ENCODE results near the gene RAX. TPM values are rescaled to one million over a fixed set of nuclear protein-coding genes. Genes with fewer than 3 reads are reported as not detected.
A peak's percentile ranks its signal among the peaks of the same experiment; 100 is the strongest.

Gene RAX
- total and polyA plus RNA-seq, 2 experiments from 2014 or later, result not detected

- WGBS, 2 experiments (ENCODE audit: low coverage in 1 of 2, low lambda C conversion rate in 2 of 2, missing lambda C conversion rate in 2 of 2), result 0 to 2% methylated on average over 6 of the region's 6 CpGs
- Histone ChIP-seq H2AFZ (no peak overlapping the region), H3K9me3 (ENCODE audit: low read depth) (no peaks in the 10 kb centered on the region), H3K27ac (no peak overlapping the region), H3K79me2 (ENCODE audit: insufficient read depth) (no peaks in the 10 kb centered on the region), H3K4me1 (ENCODE audit: insufficient read depth) (no peaks in the 10 kb centered on the region), H3K27me3 (replicated peaks; ENCODE audit: insufficient read depth) (peaks cover 27% of the 10 kb centered on the region), H3K9ac (no peak overlapping the region), H3K4me2 (ENCODE audit: unreplicated experiment) (no peak overlapping the region), H3K4me3 (no peak overlapping the region), H3K9me2 (ENCODE audit: insufficient read depth) (no peaks in the 10 kb centered on the region), H3K36me3 (ENCODE audit: low read depth) (no peaks in the 10 kb centered on the region), H4K20me1 (ENCODE audit: insufficient read depth) (no peaks in the 10 kb centered on the region), H3F3A (ENCODE audit: insufficient read depth) (no peaks in the 10 kb centered on the region)
- DNase-seq, result no peak
- in situ Hi-C loops (cut with MboI), result no loop called here
- TF ChIP-seq EZH2 (IDR thresholded peaks at IDR 0.05; ENCODE audit: insufficient read depth, poor library complexity, severe bottlenecking) (no peak), EZH2phosphoT487 (IDR thresholded peaks at IDR 0.05; ENCODE audit: insufficient read depth, low read depth) (no peak)
Measured at GRCh38 chr18:59286341-59286740, 13.1 kb upstream of the RAX start.

GRCh38 chr18:59282341-59282740 is 9.1 kb upstream of the RAX start:
- Histone ChIP-seq H3K4me1 (ENCODE audit: insufficient read depth) (no peaks in the 10 kb centered on the region), H3K27ac (no peak overlapping the region), H3K79me2 (ENCODE audit: insufficient read depth) (no peaks in the 10 kb centered on the region), H3K27me3 (replicated peaks; ENCODE audit: insufficient read depth) (peaks cover 44% of the 10 kb centered on the region), H3K9ac (no peak overlapping the region), H3F3A (ENCODE audit: insufficient read depth) (no peaks in the 10 kb centered on the region), H3K9me2 (ENCODE audit: insufficient read depth) (no peaks in the 10 kb centered on the region), H4K20me1 (ENCODE audit: insufficient read depth) (no peaks in the 10 kb centered on the region), H3K9me3 (ENCODE audit: low read depth) (no peaks in the 10 kb centered on the region), H3K4me2 (ENCODE audit: unreplicated experiment) (no peak overlapping the region), H3K36me3 (ENCODE audit: low read depth) (no peaks in the 10 kb centered on the region), H2AFZ (no peak overlapping the region), H3K4me3 (no peak overlapping the region)
- in situ Hi-C loops (cut with MboI), result no loop called here
- WGBS, 2 experiments (ENCODE audit: low coverage in 1 of 2, low lambda C conversion rate in 2 of 2, missing lambda C conversion rate in 2 of 2), result 69 to 76% methylated on average over 11 of the region's 11 CpGs
- DNase-seq, result no peak
- TF ChIP-seq EZH2 (IDR thresholded peaks at IDR 0.05; ENCODE audit: insufficient read depth, poor library complexity, severe bottlenecking), result no peak
- TF ChIP-seq EZH2phosphoT487 (IDR thresholded peaks at IDR 0.05; ENCODE audit: insufficient read depth, low read depth), result no peak

GRCh38 chr18:59279722-59280121 is 6.5 kb upstream of the RAX start:
- in situ Hi-C loops (cut with MboI), result no loop called here
- no peaks in the 10 kb centered on the region for H3F3A ChIP-seq (ENCODE audit: insufficient read depth)
- H3K79me2 ChIP-seq (ENCODE audit: insufficient read depth), result no peaks in the 10 kb centered on the region
- no peaks in the 10 kb centered on the region for H3K9me2 ChIP-seq (ENCODE audit: insufficient read depth)
- H3K9ac ChIP-seq, result no peak overlapping the region
- H3K4me1 ChIP-seq (ENCODE audit: insufficient read depth), result no peaks in the 10 kb centered on the region
- H3K4me3 ChIP-seq, result no peak overlapping the region
- no peaks in the 10 kb centered on the region for H3K9me3 ChIP-seq (ENCODE audit: low read depth)
- 50 to 55% methylated on average over 1 of the region's 1 CpG for WGBS, 2 experiments (ENCODE audit: low coverage in 1 of 2, low lambda C conversion rate in 2 of 2, missing lambda C conversion rate in 2 of 2)
- H3K27me3 ChIP-seq (replicated peaks; ENCODE audit: insufficient read depth), result peaks cover 67% of the 10 kb centered on the region
- no peak overlapping the region for H3K4me2 ChIP-seq (ENCODE audit: unreplicated experiment)
- no peak overlapping the region for H3K27ac ChIP-seq
- TF ChIP-seq EZH2 (IDR thresholded peaks at IDR 0.05; ENCODE audit: insufficient read depth, poor library complexity, severe bottlenecking), result no peak
- no peak for TF ChIP-seq EZH2phosphoT487 (IDR thresholded peaks at IDR 0.05; ENCODE audit: insufficient read depth, low read depth)
- no peak for DNase-seq
- H3K36me3 ChIP-seq (ENCODE audit: low read depth), result no peaks in the 10 kb centered on the region
- H4K20me1 ChIP-seq (ENCODE audit: insufficient read depth), result no peaks in the 10 kb centered on the region
- H2AFZ ChIP-seq, result no peak overlapping the region

GRCh38 chr18:59279193-59279592 is 5.9 kb upstream of the RAX start:
- Histone ChIP-seq H3K4me2 (ENCODE audit: unreplicated experiment) (no peak overlapping the region), H3K9me3 (ENCODE audit: low read depth) (no peaks in the 10 kb centered on the region), H3K27ac (no peak overlapping the region), H3K36me3 (ENCODE audit: low read depth) (no peaks in the 10 kb centered on the region), H3K9me2 (ENCODE audit: insufficient read depth) (no peaks in the 10 kb centered on the region), H3K9ac (no peak overlapping the region), H3K79me2 (ENCODE audit: insufficient read depth) (no peaks in the 10 kb centered on the region), H2AFZ (no peak overlapping the region), H3K4me1 (ENCODE audit: insufficient read depth) (no peaks in the 10 kb centered on the region), H3K27me3 (replicated peaks; ENCODE audit: insufficient read depth) (peaks cover 72% of the 10 kb centered on the region), H3K4me3 (no peak overlapping the region), H4K20me1 (ENCODE audit: insufficient read depth) (no peaks in the 10 kb centered on the region), H3F3A (ENCODE audit: insufficient read depth) (no peaks in the 10 kb centered on the region)
- in situ Hi-C loops (cut with MboI), result no loop called here
- no peak for TF ChIP-seq EZH2 (IDR thresholded peaks at IDR 0.05; ENCODE audit: insufficient read depth, poor library complexity, severe bottlenecking)
- no peak for TF ChIP-seq EZH2phosphoT487 (IDR thresholded peaks at IDR 0.05; ENCODE audit: insufficient read depth, low read depth)
- peak; percentile 24 for DNase-seq
- WGBS, 2 experiments (ENCODE audit: low coverage in 1 of 2, low lambda C conversion rate in 2 of 2, missing lambda C conversion rate in 2 of 2), result 24 to 25% methylated on average over 3 of the region's 3 CpGs

GRCh38 chr18:59278793-59279192 is 5.5 kb upstream of the RAX start:
- Histone ChIP-seq H2AFZ (no peak overlapping the region), H3K9ac (no peak overlapping the region), H3K27me3 (replicated peaks; ENCODE audit: insufficient read depth) (peaks cover 75% of the 10 kb centered on the region), H3K4me3 (no peak overlapping the region), H3K9me3 (ENCODE audit: low read depth) (no peaks in the 10 kb centered on the region), H3K79me2 (ENCODE audit: insufficient read depth) (no peaks in the 10 kb centered on the region), H4K20me1 (ENCODE audit: insufficient read depth) (no peaks in the 10 kb centered on the region), H3K27ac (no peak overlapping the region), H3K36me3 (ENCODE audit: low read depth) (no peaks in the 10 kb centered on the region), H3K4me1 (ENCODE audit: insufficient read depth) (no peaks in the 10 kb centered on the region), H3F3A (ENCODE audit: insufficient read depth) (no peaks in the 10 kb centered on the region), H3K9me2 (ENCODE audit: insufficient read depth) (no peaks in the 10 kb centered on the region), H3K4me2 (ENCODE audit: unreplicated experiment) (no peak overlapping the region)
- in situ Hi-C loops (cut with MboI), result no loop called here
- TF ChIP-seq EZH2 (IDR thresholded peaks at IDR 0.05; ENCODE audit: insufficient read depth, poor library complexity, severe bottlenecking) (no peak), EZH2phosphoT487 (IDR thresholded peaks at IDR 0.05; ENCODE audit: insufficient read depth, low read depth) (no peak)
- WGBS, 2 experiments (ENCODE audit: low coverage in 1 of 2, low lambda C conversion rate in 2 of 2, missing lambda C conversion rate in 2 of 2), result 67 to 71% methylated on average over 5 of the region's 5 CpGs
- DNase-seq, result no peak

All from GM23248 (cell line).